ENCODE results near the gene PLXNA2. TPM values are rescaled to one million over a fixed set of nuclear protein-coding genes. Genes with fewer than 3 reads are reported as not detected.

The PLXNA2 gene
- total and polyA plus RNA-seq, 3 donors from 2014 or later: 4.1 to 5.5 (median 4.7) TPM

DNA sequence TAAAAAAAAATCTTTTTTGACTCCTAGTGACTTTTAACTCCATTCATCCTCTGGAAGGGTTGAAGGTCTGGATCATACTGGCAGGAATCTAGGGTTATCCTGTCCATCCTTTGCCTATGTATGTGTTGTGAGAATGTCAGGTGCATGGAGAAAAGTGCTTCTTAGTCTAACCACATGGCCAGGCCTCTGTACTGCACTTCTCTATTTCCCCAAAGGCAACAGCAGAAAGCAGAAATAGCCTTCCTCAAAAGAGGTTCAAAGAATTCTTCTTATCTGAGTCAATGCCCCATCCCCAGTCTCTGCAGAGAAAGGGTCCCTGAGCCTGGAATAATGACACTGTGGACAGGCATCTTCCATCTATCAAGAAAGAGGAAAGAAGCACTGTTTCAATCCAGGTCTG lies 247.5 kb downstream of the PLXNA2 start:
- Histone ChIP-seq H3K27ac (no peak overlapping the region), H3K9me3 (no peaks in the 10 kb centered on the region), H3K27me3 (no peaks in the 10 kb centered on the region), H3K4me3 (no peak overlapping the region), H3K4me1 (no peaks in the 10 kb centered on the region), H3K36me3 (ENCODE audit: low read depth, missing control alignments) (no peaks in the 10 kb centered on the region)
- intact Hi-C loops (cut with DNase I; ENCODE audit: low total_unique reads): no loop called here
- TF ChIP-seq, protein P1, sequence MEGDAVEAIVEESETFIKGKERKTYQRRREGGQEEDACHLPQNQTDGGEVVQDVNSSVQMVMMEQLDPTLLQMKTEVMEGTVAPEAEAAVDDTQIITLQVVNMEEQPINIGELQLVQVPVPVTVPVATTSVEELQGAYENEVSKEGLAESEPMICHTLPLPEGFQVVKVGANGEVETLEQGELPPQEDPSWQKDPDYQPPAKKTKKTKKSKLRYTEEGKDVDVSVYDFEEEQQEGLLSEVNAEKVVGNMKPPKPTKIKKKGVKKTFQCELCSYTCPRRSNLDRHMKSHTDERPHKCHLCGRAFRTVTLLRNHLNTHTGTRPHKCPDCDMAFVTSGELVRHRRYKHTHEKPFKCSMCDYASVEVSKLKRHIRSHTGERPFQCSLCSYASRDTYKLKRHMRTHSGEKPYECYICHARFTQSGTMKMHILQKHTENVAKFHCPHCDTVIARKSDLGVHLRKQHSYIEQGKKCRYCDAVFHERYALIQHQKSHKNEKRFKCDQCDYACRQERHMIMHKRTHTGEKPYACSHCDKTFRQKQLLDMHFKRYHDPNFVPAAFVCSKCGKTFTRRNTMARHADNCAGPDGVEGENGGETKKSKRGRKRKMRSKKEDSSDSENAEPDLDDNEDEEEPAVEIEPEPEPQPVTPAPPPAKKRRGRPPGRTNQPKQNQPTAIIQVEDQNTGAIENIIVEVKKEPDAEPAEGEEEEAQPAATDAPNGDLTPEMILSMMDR (IDR thresholded peaks at IDR 0.05): no peak
- TF ChIP-seq POLR2A (IDR thresholded peaks at IDR 0.05): no peak
- DNase-seq: no peak

DNA sequence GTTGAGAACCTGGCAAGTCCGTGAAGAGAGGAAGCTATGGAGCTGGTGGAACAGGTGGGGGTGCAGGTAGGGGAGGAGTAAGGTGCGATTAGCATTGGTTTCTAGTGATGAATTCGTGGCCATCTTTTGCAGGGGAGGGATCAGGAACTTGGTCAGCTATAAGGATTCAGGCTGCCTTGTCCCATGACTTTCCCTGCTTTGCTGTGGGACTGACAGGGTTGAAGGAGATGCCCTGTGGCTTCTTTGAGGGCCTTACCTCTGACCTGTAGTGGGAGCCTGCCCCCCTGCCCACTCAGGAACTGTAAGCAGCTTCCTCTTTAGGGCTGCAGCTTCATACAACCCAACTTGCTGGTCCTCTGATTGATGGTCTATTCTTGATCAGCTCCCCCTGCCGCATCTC lies 248.6 kb downstream of the PLXNA2 start:
- Histone ChIP-seq H3K36me3 (ENCODE audit: low read depth, missing control alignments) (no peaks in the 10 kb centered on the region), H3K9me3 (no peaks in the 10 kb centered on the region), H3K4me1 (no peaks in the 10 kb centered on the region), H3K4me3 (no peak overlapping the region), H3K27ac (no peak overlapping the region), H3K27me3 (no peaks in the 10 kb centered on the region)
- intact Hi-C loops (cut with DNase I; ENCODE audit: low total_unique reads): no loop called here
- TF ChIP-seq POLR2A (IDR thresholded peaks at IDR 0.05): no peak
- TF ChIP-seq, protein P1 (IDR thresholded peaks at IDR 0.05): no peak
- DNase-seq: no peak
- WGBS, 2 donors: 92 to 98% methylated on average over 4 of the region's 4 CpGs

DNA sequence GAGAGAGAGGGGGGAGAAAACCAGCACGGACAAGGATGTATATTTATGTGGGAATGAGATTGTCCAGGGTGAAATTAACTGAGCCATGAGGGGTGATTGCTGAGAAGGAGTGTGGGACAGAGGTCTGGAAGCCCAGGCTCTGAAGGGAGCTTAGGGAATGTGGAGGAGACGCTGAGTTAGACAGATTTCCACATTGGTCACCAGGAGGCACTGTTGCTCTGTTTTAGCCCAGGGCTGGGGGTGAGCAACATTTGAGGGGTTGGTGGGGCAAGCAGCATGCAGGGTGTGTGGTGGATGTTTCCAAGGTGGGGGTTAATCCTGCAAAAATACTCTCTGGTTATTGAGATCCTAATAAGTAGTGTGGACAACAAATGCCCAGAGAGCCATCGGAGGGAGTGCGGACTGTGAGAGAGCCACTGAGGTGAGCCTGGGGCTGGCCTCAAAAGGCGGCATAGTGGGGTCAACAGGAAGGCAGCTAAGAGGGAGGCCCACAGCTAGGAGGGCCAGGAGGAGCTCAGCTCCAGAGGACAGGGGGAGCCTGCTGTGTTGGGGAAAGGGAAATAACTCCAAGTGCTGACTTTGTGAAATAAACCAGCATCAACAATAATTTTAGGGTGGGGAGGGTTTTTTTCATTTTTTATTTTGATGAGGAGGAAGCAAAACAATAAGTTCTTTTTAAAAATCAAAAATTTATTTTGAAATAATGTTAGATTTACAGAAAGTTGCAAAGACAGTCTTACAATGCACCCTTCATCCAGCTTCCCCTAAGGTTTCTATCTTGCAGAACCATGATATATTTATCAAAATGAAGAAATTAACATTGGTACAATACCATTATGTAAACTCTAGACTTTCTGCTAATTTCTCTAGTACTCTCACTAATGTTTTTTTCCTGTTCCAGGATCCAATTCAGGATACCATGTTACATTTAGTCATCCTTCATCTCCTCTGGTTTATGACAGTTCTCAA lies 250.4 kb downstream of the PLXNA2 start:
- Histone ChIP-seq H3K9me3 (no peaks in the 10 kb centered on the region), H3K4me3 (no peak overlapping the region), H3K27ac (no peak overlapping the region), H3K4me1 (no peaks in the 10 kb centered on the region), H3K27me3 (no peaks in the 10 kb centered on the region), H3K36me3 (ENCODE audit: low read depth, missing control alignments) (no peaks in the 10 kb centered on the region)
- TF ChIP-seq POLR2A (IDR thresholded peaks at IDR 0.05): no peak
- TF ChIP-seq, protein P1 (IDR thresholded peaks at IDR 0.05): no peak
- 85 to 88% methylated on average over 5 of the region's 5 CpGs for WGBS, 2 donors
- intact Hi-C loops (cut with DNase I; ENCODE audit: low total_unique reads): no loop called here
- DNase-seq: no peak

DNA sequence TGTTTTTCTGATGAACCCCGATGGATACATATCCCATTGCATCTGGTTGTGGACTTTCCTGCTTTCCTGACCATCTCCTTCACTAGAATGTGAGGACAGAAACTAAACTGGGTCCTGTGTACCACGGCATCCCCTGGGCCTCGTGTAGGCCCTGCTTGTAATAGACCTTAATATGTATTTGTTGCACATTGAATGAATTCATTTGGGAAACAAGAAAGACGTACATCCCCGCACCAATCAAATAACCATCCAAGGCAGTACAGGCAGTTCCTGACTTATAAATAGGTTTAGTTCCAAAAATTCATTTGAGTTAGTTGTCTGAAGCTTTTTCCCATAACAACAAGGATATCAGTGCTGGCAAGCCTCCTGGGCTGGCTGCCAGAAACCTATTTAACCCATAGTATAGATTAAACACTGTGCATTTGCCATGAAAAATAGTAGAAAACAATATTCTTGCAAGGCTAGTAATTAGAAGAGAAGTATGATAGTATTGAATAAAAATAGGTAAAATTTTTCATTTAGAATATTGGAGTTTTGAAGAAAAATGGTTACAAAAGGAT lies 251.4 kb downstream of the PLXNA2 start:
- no peak for DNase-seq
- intact Hi-C loops (cut with DNase I; ENCODE audit: low total_unique reads): no loop called here
- no peaks in the 10 kb centered on the region for H3K4me1 ChIP-seq
- H3K27me3 ChIP-seq: no peaks in the 10 kb centered on the region
- WGBS, 2 donors: 68 to 80% methylated on average over 5 of the region's 5 CpGs
- TF ChIP-seq, protein P1 (IDR thresholded peaks at IDR 0.05): no peak
- no peak for TF ChIP-seq POLR2A (IDR thresholded peaks at IDR 0.05)
- H3K27ac ChIP-seq: no peak overlapping the region
- H3K4me3 ChIP-seq: no peak overlapping the region
- no peaks in the 10 kb centered on the region for H3K9me3 ChIP-seq
- no peaks in the 10 kb centered on the region for H3K36me3 ChIP-seq (ENCODE audit: low read depth, missing control alignments)
